HuH-7 (cell line): ENCODE measurements around the gene CYP4A11.
"Not testable (repeated sequence)": the region's sequence is repeated elsewhere in the genome, so short reads cannot be mapped to it uniquely, and the experiment has no call there.

Source experiments
- DNase-seq: peaks from one replicate; pipeline ENCODE4 v3.0.0; 2011; ENCODE audit warnings: low spot score

The CYP4A11 gene

DNA sequence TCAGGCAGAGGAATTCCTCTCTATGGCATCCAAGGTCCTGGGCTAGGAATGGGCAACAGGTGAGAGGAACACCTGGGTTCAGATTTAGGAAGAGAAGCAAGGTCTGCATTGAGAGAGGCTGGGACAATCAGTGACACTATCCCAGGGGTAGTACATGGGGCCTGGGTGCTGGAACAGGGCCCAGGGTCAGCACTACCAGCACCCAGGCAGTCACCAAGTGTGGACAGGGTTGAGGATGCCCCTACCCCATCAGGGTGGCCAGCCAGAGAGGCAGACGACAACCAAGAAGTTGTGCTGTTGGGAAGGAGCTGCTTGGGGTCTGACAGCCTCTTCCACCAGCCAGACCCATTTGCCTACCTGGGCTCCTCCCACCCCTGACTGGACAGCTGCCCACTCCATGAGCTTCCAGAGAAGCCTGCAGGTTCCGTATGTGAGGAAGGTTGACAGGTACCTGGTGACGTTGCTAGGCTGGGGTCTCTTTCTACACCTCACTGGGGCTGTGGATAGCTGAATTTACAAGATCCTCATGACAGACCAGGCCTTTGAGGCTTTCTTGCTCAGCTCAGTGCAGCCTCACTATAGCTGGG is 13.9 kb downstream of the CYP4A11 start:
- no peak for DNase-seq

DNA sequence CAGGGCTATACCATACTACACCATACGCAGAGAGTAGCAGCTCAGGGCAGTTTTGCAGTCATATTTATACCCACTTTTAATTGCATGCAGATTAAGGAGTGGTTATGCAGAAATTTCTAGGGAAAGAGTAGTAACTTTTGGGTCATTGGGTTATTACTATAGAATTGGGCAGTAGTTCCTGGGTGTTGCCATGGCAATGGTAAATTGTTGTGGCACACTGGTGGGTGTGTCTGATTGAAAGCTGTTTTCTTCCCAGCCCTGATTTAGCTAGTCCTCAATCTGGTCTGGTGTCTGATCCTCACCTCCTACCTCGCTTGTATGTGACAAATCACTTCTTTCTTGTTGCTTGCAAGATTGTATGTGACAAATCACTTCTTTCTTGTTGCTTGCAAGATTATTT is 30.5 kb downstream of the CYP4A11 start:
- no peak for DNase-seq

GRCh38 chr1:46903481-46903880 is 37.8 kb downstream of the CYP4A11 start:
- DNase-seq, result no peak

DNA sequence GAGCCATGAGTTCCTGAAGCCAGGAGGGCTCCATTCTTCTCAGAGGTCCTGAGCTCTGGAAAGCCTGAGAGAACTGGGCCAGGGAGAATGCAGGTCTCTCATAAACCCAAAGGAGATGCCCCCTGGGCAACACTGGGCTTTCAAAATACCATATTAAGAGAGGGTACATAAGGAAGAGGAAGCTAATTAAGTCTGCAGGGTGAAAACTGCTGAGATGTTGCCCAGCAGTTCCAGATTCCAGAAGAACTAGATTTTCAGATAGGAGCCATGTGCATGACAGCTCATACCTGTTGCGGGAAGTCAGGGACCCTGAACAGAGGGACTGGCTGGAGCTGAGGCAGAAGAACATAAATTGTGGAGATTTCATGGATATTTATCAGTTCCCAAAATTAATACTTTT is 40.9 kb downstream of the CYP4A11 start:
- no peak for DNase-seq

- not testable (repeated sequence) for DNase-seq
Measured at GRCh38 chr1:46881656-46882055, 59.6 kb downstream of the CYP4A11 start.
